HEK293 (cell line): ENCODE data around the gene PYHIN1.

Experiments
- CTCF ChIA-PET: fragments of 350-600 bp; formaldehyde crosslinking; extraction: SDS; loops from one replicate; lab custom pipeline; 2021; ENCODE audit warnings: antibody characterized with exemption; lab: Yijun Ruan, JAX
- POLR2A ChIA-PET: fragments of 300-600 bp; formaldehyde crosslinking; extraction: SDS; loops from one replicate; lab custom pipeline; 2020; ENCODE audit warnings: antibody characterized with exemption, inconsistent platforms; lab: Yijun Ruan, JAX
- H3K27ac ChIP-seq: fragments of 200-500 bp; sonication (Bioruptor generic); 2 replicates; pipeline ENCODE4 v1.5.1; 2014; ENCODE audit warnings: low read depth, low read length, control low read depth, inconsistent platforms; ENCODE audit errors: extremely low read depth
- H3K36me3 ChIP-seq, 2 experiments: fragments of 200-500 bp in 1 of 2; sonication (Bioruptor generic) in 1 of 2; 1 replicate in 1 of 2; 2 replicates in 1 of 2; pipeline ENCODE4 v1.5.1; 2014 to 2017; ENCODE audit warnings: inconsistent platforms in 2 of 2, low read length in 2 of 2; ENCODE audit not compliant: control insufficient read depth in 2 of 2, insufficient read depth in 1 of 2
- H3K4me1 ChIP-seq: fragments of 200-500 bp; sonication (Bioruptor generic); 2 replicates; pipeline ENCODE4 v1.5.1; 2014; ENCODE audit warnings: mild to moderate bottlenecking, low read length, inconsistent platforms; ENCODE audit not compliant: control insufficient read depth, insufficient read depth
- H3K4me3 ChIP-seq: 2 replicates; pipeline ENCODE4 v1.5.1; 2011; ENCODE audit warnings: low read depth, mild to moderate bottlenecking, control low read depth, low read length, moderate library complexity
- H3K9me3 ChIP-seq: fragments of 200-500 bp; sonication (Bioruptor generic); 2 replicates; pipeline ENCODE4 v1.5.1; 2014; ENCODE audit warnings: low read depth, low read length, inconsistent platforms; ENCODE audit not compliant: control insufficient read depth, insufficient read depth
- BCL11B ChIP-seq: fragments of 450-650 bp; formaldehyde crosslinking; IDR thresholded peaks from 2 replicates; pipeline ENCODE4 v1.5.1; 2016; ENCODE audit warnings: low read depth, missing biosample characterization, missing genetic modification characterization
- KLF8 ChIP-seq: fragments of 450-650 bp; formaldehyde crosslinking; IDR thresholded peaks from 2 replicates; pipeline ENCODE4 v1.5.1; 2016; ENCODE audit warnings: missing biosample characterization, missing genetic modification characterization
- SCRT1 ChIP-seq: fragments of 450-650 bp; formaldehyde crosslinking; IDR thresholded peaks from 2 replicates; pipeline ENCODE4 v1.5.1; 2016; ENCODE audit warnings: missing biosample characterization, missing genetic modification characterization, borderline replicate concordance
- SCRT2 ChIP-seq: fragments of 450-650 bp; formaldehyde crosslinking; IDR thresholded peaks from 2 replicates; pipeline ENCODE4 v1.5.1; 2016; ENCODE audit warnings: missing biosample characterization, missing genetic modification characterization
- ZBTB7A ChIP-seq: fragments of 450-650 bp; formaldehyde crosslinking; IDR thresholded peaks from 2 replicates; pipeline ENCODE4 v1.5.1; 2016; ENCODE audit warnings: low read depth, missing biosample characterization, missing genetic modification characterization
- ZNF133 ChIP-seq: fragments of 450-650 bp; formaldehyde crosslinking; IDR thresholded peaks from 2 replicates; pipeline ENCODE4 v1.5.1; 2016; ENCODE audit warnings: missing biosample characterization, missing genetic modification characterization
- ZNF138 ChIP-seq: fragments of 450-650 bp; formaldehyde crosslinking; IDR thresholded peaks from 2 replicates; pipeline ENCODE4 v1.5.1; 2016; ENCODE audit warnings: missing biosample characterization, missing genetic modification characterization, borderline replicate concordance
- ZNF146 ChIP-seq: fragments of 450-650 bp; formaldehyde crosslinking; IDR thresholded peaks from 2 replicates; pipeline ENCODE4 v1.5.1; 2016; ENCODE audit warnings: missing biosample characterization, missing genetic modification characterization
- ZNF23 ChIP-seq: fragments of 450-650 bp; formaldehyde crosslinking; IDR thresholded peaks from 2 replicates; pipeline ENCODE4 v1.5.1; 2016; ENCODE audit warnings: missing biosample characterization, missing genetic modification characterization, borderline replicate concordance
- ZNF335 ChIP-seq: fragments of 450-650 bp; formaldehyde crosslinking; conservative IDR thresholded peaks from 2 replicates; pipeline ENCODE4 v1.5.1; 2016; ENCODE audit warnings: missing biosample characterization, missing genetic modification characterization
- ZNF366 ChIP-seq: fragments of 450-650 bp; formaldehyde crosslinking; conservative IDR thresholded peaks from 2 replicates; pipeline ENCODE4 v1.5.1; 2016; ENCODE audit warnings: missing biosample characterization, missing genetic modification characterization
- ZNF394 ChIP-seq: fragments of 450-650 bp; formaldehyde crosslinking; IDR thresholded peaks from 2 replicates; pipeline ENCODE4 v1.5.1; 2016; ENCODE audit warnings: missing biosample characterization, missing genetic modification characterization, mild to moderate bottlenecking, moderate library complexity, borderline replicate concordance
- ZNF571 ChIP-seq: fragments of 450-650 bp; formaldehyde crosslinking; IDR thresholded peaks from 2 replicates; pipeline ENCODE4 v1.5.0; 2017; ENCODE audit warnings: missing biosample characterization, missing genetic modification characterization
- ZNF585B ChIP-seq: fragments of 450-650 bp; formaldehyde crosslinking; IDR thresholded peaks from 2 replicates; pipeline ENCODE4 v1.5.1; 2016; ENCODE audit warnings: missing biosample characterization, missing genetic modification characterization
- ZNF596 ChIP-seq: fragments of 450-650 bp; IDR thresholded peaks from 2 replicates; pipeline ENCODE4 v1.5.0; 2018; ENCODE audit warnings: missing biosample characterization, mild to moderate bottlenecking, missing genetic modification characterization, moderate library complexity
- ZNF610 ChIP-seq: fragments of 450-650 bp; formaldehyde crosslinking; IDR thresholded peaks from 2 replicates; pipeline ENCODE4 v1.5.1; 2016; ENCODE audit warnings: missing biosample characterization, missing genetic modification characterization, borderline replicate concordance
- ZNF629 ChIP-seq: fragments of 450-650 bp; formaldehyde crosslinking; IDR thresholded peaks from 2 replicates; pipeline ENCODE4 v1.5.1; 2017; ENCODE audit warnings: missing biosample characterization, missing genetic modification characterization
- ZNF664 ChIP-seq: fragments of 450-650 bp; formaldehyde crosslinking; IDR thresholded peaks from 2 replicates; pipeline ENCODE4 v1.5.1; 2016; ENCODE audit warnings: missing biosample characterization, missing genetic modification characterization
- ZNF777 ChIP-seq: fragments of 450-650 bp; formaldehyde crosslinking; IDR thresholded peaks from 2 replicates; pipeline ENCODE4 v1.5.1; 2017; ENCODE audit warnings: missing biosample characterization, missing genetic modification characterization, borderline replicate concordance
- ZNF830 ChIP-seq: fragments of 450-650 bp; IDR thresholded peaks from 2 replicates; pipeline ENCODE4 v1.5.0; 2018; ENCODE audit warnings: missing biosample characterization, missing genetic modification characterization, low read depth, mild to moderate bottlenecking, moderate library complexity
- TF ChIP-seq, protein P1 (sequence below): fragments of 450-650 bp; formaldehyde crosslinking; IDR thresholded peaks from 2 replicates; pipeline ENCODE4 v1.5.1; 2017; ENCODE audit warnings: missing biosample characterization, mild to moderate bottlenecking, missing genetic modification characterization, moderate library complexity
- TF ChIP-seq, protein P2 (sequence below): fragments of 450-650 bp; formaldehyde crosslinking; IDR thresholded peaks from 2 replicates; pipeline ENCODE4 v1.5.1; 2016; ENCODE audit warnings: missing biosample characterization, missing genetic modification characterization
- TF ChIP-seq, protein P3 (sequence below): fragments of 450-650 bp; formaldehyde crosslinking; IDR thresholded peaks from 2 replicates; pipeline ENCODE4 v1.5.1; 2016; ENCODE audit warnings: missing biosample characterization, missing genetic modification characterization
- TF ChIP-seq, protein P4 (sequence below): fragments of 450-650 bp; formaldehyde crosslinking; IDR thresholded peaks from 2 replicates; pipeline ENCODE4 v1.5.1; 2016; ENCODE audit warnings: missing biosample characterization, missing genetic modification characterization
- TF ChIP-seq, protein P5 (sequence below): fragments of 450-650 bp; formaldehyde crosslinking; IDR thresholded peaks from 2 replicates; pipeline ENCODE4 v1.5.1; 2017; ENCODE audit warnings: missing biosample characterization, missing genetic modification characterization

Gene PYHIN1

DNA sequence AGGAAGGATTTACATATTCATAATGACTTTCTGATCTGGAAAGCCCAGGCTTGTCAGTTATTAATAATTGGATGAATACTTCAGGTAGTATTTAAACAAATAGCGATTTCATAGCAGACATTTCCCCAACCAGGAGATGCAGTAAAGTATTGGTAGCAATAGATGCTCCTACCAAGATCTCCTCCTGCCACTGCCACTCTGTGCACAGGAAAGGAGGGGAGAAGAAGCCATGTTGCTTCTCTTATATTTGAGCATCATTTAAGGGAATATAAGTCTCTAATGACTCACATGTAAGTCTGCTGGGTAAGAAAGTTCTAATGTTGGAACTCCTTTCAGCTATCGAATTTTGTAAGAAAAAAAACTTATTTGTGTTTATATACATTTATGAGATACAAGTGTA is 77.9 kb downstream of the PYHIN1 start:
- peaks cover 9% of the 10 kb centered on the region for H3K4me1 ChIP-seq
- no peak for TF ChIP-seq ZNF571 (tag by site-specific recombination)
- TF ChIP-seq, protein P1, sequence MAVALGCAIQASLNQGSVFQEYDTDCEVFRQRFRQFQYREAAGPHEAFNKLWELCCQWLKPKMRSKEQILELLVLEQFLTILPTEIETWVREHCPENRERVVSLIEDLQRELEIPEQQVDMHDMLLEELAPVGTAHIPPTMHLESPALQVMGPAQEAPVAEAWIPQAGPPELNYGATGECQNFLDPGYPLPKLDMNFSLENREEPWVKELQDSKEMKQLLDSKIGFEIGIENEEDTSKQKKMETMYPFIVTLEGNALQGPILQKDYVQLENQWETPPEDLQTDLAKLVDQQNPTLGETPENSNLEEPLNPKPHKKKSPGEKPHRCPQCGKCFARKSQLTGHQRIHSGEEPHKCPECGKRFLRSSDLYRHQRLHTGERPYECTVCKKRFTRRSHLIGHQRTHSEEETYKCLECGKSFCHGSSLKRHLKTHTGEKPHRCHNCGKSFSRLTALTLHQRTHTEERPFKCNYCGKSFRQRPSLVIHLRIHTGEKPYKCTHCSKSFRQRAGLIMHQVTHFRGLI: no peak
- no peak for TF ChIP-seq ZNF610 (tag by site-specific recombination)
- TF ChIP-seq ZNF366 (tag by site-specific recombination): no peak
- no peak for TF ChIP-seq ZNF629 (tag by site-specific recombination)
- TF ChIP-seq SCRT2 (tag by site-specific recombination): no peak
- TF ChIP-seq KLF8 (tag by site-specific recombination): no peak
- TF ChIP-seq ZNF664 (tag by site-specific recombination): no peak
- TF ChIP-seq, protein P2, sequence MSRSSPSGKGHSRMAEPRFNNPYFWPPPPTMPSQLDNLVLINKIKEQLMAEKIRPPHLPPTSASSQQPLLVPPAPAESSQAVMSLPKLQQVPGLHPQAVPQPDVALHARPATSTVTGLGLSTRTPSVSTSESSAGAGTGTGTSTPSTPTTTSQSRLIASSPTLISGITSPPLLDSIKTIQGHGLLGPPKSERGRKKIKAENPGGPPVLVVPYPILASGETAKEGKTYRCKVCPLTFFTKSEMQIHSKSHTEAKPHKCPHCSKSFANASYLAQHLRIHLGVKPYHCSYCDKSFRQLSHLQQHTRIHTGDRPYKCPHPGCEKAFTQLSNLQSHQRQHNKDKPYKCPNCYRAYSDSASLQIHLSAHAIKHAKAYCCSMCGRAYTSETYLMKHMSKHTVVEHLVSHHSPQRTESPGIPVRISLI (tag by site-specific recombination): no peak
- TF ChIP-seq, protein P3, sequence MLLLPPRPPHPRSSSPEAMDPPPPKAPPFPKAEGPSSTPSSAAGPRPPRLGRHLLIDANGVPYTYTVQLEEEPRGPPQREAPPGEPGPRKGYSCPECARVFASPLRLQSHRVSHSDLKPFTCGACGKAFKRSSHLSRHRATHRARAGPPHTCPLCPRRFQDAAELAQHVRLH (tag by site-specific recombination): no peak
- H3K4me3 ChIP-seq: no peak overlapping the region
- H3K27ac ChIP-seq: peak overlapping the region; percentile 72; the same call in 1 of the 2 replicates
- ChIA-PET CTCF (interaction anchor here (1.4 kb wide), 1 partner anchor 9 kb away, joined by 5 read pairs; no protein-coding TSS in a partner anchor), POLR2A (no interaction called here)
- H3K9me3 ChIP-seq: no peaks in the 10 kb centered on the region
- H3K36me3 ChIP-seq: peaks cover 0 to 5% of the 10 kb centered on the region in 2 experiments; a peak in 2 of 3 replicates

DNA sequence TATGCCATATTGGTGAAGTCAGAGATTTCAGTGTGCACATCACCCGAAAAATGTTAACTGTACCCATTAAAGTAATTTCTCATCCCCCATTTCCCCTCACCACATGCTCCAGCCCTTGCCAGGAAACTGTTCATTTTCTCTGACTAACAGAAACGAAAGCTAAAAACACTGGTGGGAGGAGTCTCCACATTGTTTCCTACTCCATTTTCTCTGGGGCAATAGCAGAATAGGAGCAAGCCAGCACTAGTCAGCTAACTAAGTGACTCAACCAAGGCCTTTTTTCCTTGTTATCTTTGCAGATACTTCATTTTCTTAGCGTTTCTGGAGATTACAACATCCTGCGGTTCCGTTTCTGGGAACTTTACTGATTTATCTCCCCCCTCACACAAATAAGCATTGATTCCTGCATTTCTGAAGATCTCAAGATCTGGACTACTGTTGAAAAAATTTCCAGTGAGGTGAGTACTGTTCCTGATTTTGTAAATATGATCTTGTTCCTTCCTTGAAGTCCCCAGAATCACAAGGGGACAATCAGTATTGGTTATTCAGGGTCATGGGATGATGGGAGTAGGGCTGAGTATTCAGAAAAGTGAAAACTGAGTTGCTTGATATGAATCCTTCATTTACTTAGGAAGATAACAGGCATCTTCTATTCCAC is 78.5 kb downstream of the PYHIN1 start, which contains the start of gene IFI16:
Gene IFI16 (plus strand): TSS at position 204 of the 658 bp plus-strand sequence. CDS start 4,774 bp downstream, outside the sequence.
- CTCF ChIA-PET: interaction anchor here (0.6 to 1.4 kb wide), 2 partner anchors 10 to 35 kb away, joined by 3 to 5 read pairs; no protein-coding TSS in a partner anchor

More for the DNA sequence above, 78.5 kb downstream of the PYHIN1 start, which contains the start of gene IFI16:
- peaks cover 9% of the 10 kb centered on the region for H3K4me1 ChIP-seq
- H3K36me3 ChIP-seq: peaks cover 0 to 10% of the 10 kb centered on the region in 2 experiments; a peak in 2 of 3 replicates
- TF ChIP-seq, protein P4, sequence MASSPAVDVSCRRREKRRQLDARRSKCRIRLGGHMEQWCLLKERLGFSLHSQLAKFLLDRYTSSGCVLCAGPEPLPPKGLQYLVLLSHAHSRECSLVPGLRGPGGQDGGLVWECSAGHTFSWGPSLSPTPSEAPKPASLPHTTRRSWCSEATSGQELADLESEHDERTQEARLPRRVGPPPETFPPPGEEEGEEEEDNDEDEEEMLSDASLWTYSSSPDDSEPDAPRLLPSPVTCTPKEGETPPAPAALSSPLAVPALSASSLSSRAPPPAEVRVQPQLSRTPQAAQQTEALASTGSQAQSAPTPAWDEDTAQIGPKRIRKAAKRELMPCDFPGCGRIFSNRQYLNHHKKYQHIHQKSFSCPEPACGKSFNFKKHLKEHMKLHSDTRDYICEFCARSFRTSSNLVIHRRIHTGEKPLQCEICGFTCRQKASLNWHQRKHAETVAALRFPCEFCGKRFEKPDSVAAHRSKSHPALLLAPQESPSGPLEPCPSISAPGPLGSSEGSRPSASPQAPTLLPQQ (tag by site-specific recombination): no peak
- no peak for TF ChIP-seq ZNF585B (tag by site-specific recombination)
- no peak for TF ChIP-seq ZNF596 (tag by site-specific recombination)
- TF ChIP-seq ZNF394 (tag by site-specific recombination): no peak
- TF ChIP-seq, protein P5, sequence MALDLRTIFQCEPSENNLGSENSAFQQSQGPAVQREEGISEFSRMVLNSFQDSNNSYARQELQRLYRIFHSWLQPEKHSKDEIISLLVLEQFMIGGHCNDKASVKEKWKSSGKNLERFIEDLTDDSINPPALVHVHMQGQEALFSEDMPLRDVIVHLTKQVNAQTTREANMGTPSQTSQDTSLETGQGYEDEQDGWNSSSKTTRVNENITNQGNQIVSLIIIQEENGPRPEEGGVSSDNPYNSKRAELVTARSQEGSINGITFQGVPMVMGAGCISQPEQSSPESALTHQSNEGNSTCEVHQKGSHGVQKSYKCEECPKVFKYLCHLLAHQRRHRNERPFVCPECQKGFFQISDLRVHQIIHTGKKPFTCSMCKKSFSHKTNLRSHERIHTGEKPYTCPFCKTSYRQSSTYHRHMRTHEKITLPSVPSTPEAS (tag by site-specific recombination): no peak
- no peak for TF ChIP-seq ZNF138 (tag by site-specific recombination)
- TF ChIP-seq ZNF146: no peak
- no peak for TF ChIP-seq ZNF133 (tag by site-specific recombination)
- no peak for TF ChIP-seq BCL11B (tag by site-specific recombination)
- TF ChIP-seq ZNF23: no peak
- no peak for TF ChIP-seq ZNF830 (tag by site-specific recombination)
- TF ChIP-seq ZBTB7A (tag by site-specific recombination): no peak
- no peak for TF ChIP-seq ZNF777 (tag by site-specific recombination)
- TF ChIP-seq, protein P1: no peak
- TF ChIP-seq ZNF335: no peak
- no peak for TF ChIP-seq SCRT1
- peak within 1 kb of the TSS; percentile 72 for H3K27ac ChIP-seq
- peak within 1 kb of the TSS; percentile 27 for H3K4me3 ChIP-seq
- POLR2A ChIA-PET: no interaction called here
- no peaks in the 10 kb centered on the region for H3K9me3 ChIP-seq
